NCI-H1092 treated with DMSO at 0.1 percent for 48 hours (cell line): ENCODE data around the gene MDFI.

Source experiments
- DNase-seq: peaks from one replicate; lab custom pipeline; 2025; lab: John Stamatoyannopoulos, UW

MDFI gene

DNA sequence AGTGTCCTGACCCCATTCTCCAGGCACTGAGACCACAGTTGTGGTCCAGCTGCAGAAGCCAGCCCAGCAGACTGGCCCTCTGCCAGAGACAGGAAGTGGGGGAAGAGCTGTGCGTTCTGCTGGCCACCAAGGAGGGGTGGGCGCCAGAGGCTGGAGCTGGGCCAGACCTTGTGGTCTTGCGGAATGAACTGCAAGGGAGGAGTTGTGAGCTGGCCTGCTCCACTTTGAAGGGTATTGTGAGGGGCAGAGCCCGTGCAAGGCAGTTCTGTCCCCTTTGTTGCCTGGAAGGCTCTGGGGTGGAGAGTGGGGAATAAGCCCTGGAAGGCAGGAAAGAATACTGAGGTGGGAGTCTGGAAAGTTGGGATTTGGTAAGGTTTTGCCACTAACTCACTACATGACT, 3.6 kb upstream of the MDFI start:
- DNase-seq, result no peak

- no peak for DNase-seq
These were observed 2.9 kb upstream of the MDFI start for GRCh38 chr6:41635365-41635764.

- no peak for DNase-seq
These were observed 1.5 kb upstream of the MDFI start for GRCh38 chr6:41636833-41637193.

- no peak for DNase-seq
These were observed 870 bp upstream of the MDFI start for GRCh38 chr6:41637194-41638001.

GRCh38 chr6:41638935-41639808, 904 bp downstream of the MDFI start:
- DNase-seq, result no peak

DNA sequence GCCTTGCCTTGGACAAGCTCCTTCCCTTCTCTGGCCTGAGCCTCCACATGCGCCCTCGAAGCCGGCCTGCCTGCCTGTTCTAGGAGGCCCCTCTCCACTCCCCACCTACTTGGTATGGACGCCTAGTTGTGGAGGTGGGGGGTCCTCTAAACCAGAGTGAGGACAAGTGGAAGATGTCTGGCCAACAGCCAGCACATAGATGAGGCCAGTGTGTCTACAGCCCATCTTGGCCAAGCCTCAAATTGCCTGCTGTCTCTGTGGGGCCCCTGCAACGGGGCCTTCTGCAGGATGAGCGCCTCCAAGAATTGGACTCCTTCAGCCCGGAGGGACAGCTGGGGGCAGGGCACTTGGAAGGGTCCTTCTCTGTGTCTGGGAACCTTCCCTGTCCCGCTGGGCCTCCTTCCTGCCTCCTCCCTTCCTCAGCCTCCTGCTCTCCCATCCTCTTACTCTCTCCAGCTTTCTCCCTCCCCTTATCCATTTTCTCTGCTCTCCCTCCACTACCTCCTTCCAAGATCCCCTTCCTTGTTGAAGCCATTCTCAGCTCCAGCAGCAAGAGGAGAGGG, 1.6 kb downstream of the MDFI start:
- DNase-seq, result no peak

DNA sequence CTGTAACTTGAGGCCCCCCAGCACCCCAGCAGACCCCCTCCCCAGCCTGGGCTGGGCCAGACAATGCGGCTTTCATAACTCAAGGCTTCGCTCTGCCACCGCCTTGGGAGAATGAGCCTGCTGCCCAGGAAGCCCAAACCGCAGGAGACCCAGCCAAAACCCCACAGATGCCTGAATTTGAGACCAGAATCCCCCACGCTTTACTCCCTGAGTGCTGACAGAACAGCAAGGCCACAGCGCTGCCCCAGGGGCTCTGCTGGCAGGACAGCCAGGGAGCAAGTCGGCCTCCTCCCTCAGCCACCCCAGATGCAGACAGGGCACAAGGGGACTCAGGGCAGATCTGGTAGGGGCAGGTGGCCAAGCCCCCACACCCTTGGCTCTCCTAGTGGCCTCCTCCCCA, 2.2 kb downstream of the MDFI start:
- DNase-seq, result no peak

- DNase-seq, result no peak
These were observed 3.2 kb downstream of the MDFI start for GRCh38 chr6:41641352-41641925.

- no peak for DNase-seq
These were observed 4.1 kb downstream of the MDFI start for GRCh38 chr6:41642090-41642959.

GRCh38 chr6:41642960-41643898, 5.0 kb downstream of the MDFI start:
- DNase-seq, result no peak

DNA sequence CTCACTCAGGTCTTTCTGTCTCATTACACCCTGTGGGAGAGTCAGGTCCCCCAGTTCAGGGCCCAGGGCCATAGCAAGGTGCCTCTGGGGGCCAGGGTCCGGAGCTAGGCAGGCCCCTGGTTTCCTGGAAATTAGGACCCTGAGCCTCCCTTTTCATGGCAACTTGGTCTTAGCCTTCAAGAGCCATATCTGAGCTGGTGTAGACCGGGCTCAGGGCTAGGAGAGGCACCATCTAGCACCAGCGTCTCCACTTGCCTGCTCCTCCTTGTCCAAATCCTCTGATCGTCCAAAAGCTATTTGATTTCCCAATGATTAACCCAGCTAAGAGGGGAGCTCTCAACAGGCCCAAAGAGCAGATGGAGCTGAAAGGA, 5.6 kb downstream of the MDFI start:
- no peak for DNase-seq

GRCh38 chr6:41644297-41644879, 6.1 kb downstream of the MDFI start:
- DNase-seq, result no peak

- no peak for DNase-seq
These were observed 6.8 kb downstream of the MDFI start for GRCh38 chr6:41645007-41645618.

- no peak for DNase-seq
These were observed 7.9 kb downstream of the MDFI start for GRCh38 chr6:41646026-41646795.

GRCh38 chr6:41647061-41647511, 8.8 kb downstream of the MDFI start:
- DNase-seq, result no peak

DNA sequence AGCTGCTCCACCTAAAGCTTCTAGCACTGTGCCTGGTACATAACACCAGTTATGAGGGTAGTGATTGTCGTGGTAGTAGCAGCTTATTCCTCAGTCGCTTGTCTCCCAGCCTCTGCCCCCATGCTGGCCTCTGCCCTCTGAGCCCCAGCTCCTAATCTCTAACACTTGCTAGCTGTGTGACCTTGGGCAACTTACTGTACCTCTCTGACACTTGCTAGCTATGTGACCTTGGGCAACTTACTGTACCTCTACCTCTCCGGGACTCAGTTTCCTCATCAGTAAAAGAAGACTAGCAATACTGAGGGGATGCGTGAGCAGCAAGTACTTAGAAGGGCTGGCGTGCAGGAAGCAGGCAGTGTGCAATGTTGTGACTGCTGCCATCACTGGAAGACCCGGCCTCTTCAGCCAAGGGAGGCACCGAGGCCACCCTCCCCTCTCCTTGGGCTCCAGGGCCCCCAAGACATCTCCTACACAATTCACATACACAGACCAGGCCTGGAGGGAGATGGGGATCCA, 9.9 kb downstream of the MDFI start:
- DNase-seq, result no peak

DNA sequence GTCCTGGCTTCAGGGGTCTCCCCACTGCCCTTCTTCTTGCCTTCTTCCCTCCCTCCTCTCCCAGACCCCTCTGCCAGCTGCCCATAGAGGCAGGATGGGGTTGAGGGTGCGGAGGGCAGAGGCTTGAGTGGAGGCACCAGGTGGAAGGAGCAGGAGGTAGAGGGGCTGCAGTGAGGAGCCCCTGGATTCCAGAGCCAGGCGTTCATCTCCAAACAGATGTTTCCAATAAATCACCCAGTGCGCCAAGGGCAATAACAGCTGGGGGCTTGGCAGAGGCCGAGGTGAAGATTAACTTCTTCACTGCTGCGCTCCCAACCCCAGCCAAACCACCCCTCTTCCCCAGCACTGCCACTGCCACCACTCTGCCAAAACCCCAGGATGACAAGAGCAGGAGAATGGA, 10.7 kb downstream of the MDFI start:
- no peak for DNase-seq

DNA sequence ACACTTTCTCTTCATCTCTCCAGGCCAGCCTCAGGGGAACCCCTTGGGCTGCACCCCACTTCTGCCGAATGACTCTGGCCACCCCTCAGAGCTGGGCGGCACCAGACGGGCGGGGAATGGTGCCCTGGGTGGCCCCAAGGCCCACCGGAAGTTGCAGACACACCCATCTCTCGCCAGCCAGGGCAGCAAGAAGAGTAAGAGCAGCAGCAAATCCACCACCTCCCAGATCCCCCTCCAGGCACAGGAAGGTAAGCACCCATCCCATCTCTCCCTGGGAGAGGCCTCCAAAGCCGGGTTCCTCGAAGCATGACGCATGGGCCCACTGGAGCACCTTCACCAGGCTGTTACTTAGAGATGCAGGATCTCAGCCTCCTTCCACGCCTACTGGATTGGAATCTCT, 11.3 kb downstream of the MDFI start:
- DNase-seq, result no peak

DNA sequence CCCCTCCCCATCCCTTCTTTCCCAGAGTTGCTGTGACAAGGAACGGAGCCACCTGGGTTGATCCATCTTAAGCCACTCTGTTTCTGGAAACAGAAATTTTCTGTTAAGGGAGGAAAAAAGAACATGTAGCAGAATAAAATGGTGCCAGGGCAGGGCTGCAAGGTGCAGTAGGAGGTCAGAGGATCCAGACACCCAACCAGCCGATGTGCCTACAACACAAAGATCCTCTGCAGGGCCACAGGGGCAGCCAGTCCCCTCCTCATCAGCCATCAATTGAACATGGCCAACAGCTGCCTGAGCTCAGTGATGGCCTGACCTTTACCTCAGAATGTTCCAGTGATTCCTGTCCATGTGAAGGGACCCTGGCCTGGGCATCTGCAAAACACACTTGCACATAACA, 11.9 kb downstream of the MDFI start:
- no peak for DNase-seq
